Measurements from ENCODE around the gene IL12RB1.

- TF ChIP-seq CTCF (optimal IDR thresholded peaks at IDR 0.05 in 1 of 3, IDR thresholded peaks at IDR 0.05 in 1 of 3, conservative IDR thresholded peaks at IDR 0.05 in 1 of 3; ENCODE audit: extremely low read depth in 1 of 3, insufficient read depth in 2 of 3, low read length in 3 of 3): no peak
- no peak for TF ChIP-seq EZH2 (IDR thresholded peaks at IDR 0.05; ENCODE audit: low read length)
These were observed 18.3 kb downstream of the IL12RB1 start for GRCh38 chr19:18068395-18068794.

Data from keratinocyte (primary cell).